Aorta (tissue), 5 donors: ENCODE results near the gene NOP14. TPM values are rescaled to one million over a fixed set of nuclear protein-coding genes. Genes with fewer than 3 reads are reported as not detected.

Experiments used
- ATAC-seq: fragments of 200-7000 bp; cut with Tn5 transposase; one replicate; pipeline ENCODE4 v1.9.1; 2022; ENCODE audit warnings: moderate library complexity; ENCODE audit not compliant: low FRiP score
- DNase-seq, 2 donors: peaks; one replicate each; pipeline ENCODE4 v3.0.0-alpha.2; 2020
- H3K27ac ChIP-seq, 2 donors: one replicate each; pipeline ENCODE4 v1.5.1; 2013; ENCODE audit warnings: low read length in 2 of 2, mild to moderate bottlenecking in 2 of 2, moderate library complexity in 2 of 2, control low read depth in 1 of 2, inconsistent platforms in 1 of 2, low read depth in 1 of 2
- H3K27me3 ChIP-seq, 2 donors: one replicate each; pipeline ENCODE4 v1.6.1; 2013; ENCODE audit warnings: control low read depth in 1 of 2, low read length in 1 of 2, mild to moderate bottlenecking in 1 of 2, moderate library complexity in 1 of 2; ENCODE audit not compliant: insufficient read depth in 2 of 2, control insufficient read depth in 1 of 2
- H3K36me3 ChIP-seq, 2 donors: one replicate each; pipeline ENCODE4 v1.6.1; 2013; ENCODE audit warnings: control low read depth in 1 of 2, low read length in 1 of 2, mild to moderate bottlenecking in 1 of 2; ENCODE audit not compliant: insufficient read depth in 2 of 2, control insufficient read depth in 1 of 2
- H3K4me1 ChIP-seq, 2 donors: one replicate each; pipeline ENCODE4 v1.6.1; 2013; ENCODE audit warnings: low read length in 2 of 2, control low read depth in 1 of 2, mild to moderate bottlenecking in 1 of 2, moderate library complexity in 1 of 2; ENCODE audit not compliant: insufficient read depth in 2 of 2, control insufficient read depth in 1 of 2
- H3K4me3 ChIP-seq, 2 donors: one replicate each; pipeline ENCODE4 v1.5.1; 2013; ENCODE audit warnings: low read length in 2 of 2, control low read depth in 1 of 2, mild to moderate bottlenecking in 1 of 2
- H3K9me3 ChIP-seq: one replicate; pipeline ENCODE4 v1.6.1; 2013; ENCODE audit warnings: mild to moderate bottlenecking, low read length; ENCODE audit not compliant: control insufficient read depth
- WGBS, 2 donors: extraction: QIAGEN DNeasy Blood & Tissue Kit; methylation state at CpG; one replicate each; pipeline ENCODE4 v1.1.7; 2013; 5-methylcytosine and 5-hydroxymethylcytosine counted together
- intact Hi-C, 2 donors: fragments of 100-400 bp; cut with DNase I; formaldehyde crosslinking; loops; one replicate each; pipeline versions ENCODE4 v1.14.2 to v1.15.0; 2022
- polyA plus RNA-seq, 2 donors: library from polyadenylated mRNA; stranded (reverse); fragments of 200-250 nt; gene quantifications; one replicate each; pipeline ENCODE4 v1.2.3, GENCODE V29; 2013
- total RNA-seq, 2 donors: library from RNA; stranded (reverse); fragmentation: NEBNext Ultra II Directional; extraction: Animal tissue kit (Norgen Biotek cat#: 25700); gene quantifications; one replicate each; pipeline ENCODE4 v1.2.1, GENCODE V29; 2021
- donor health status: healthy with polysubstance abuse.
- donor health status: Bipolar disorder and iron deficiency.
- donor health status: DM: no; HTN: no; CAD: no.
- donor health status: DM: no; HTN: no; CAD: no.
- donor health status: DM: yes; HTN: yes; CAD: no.

NOP14 gene
- total and polyA plus RNA-seq, 4 donors: 8.0 to 15.5 (median 11.8) TPM

DNA sequence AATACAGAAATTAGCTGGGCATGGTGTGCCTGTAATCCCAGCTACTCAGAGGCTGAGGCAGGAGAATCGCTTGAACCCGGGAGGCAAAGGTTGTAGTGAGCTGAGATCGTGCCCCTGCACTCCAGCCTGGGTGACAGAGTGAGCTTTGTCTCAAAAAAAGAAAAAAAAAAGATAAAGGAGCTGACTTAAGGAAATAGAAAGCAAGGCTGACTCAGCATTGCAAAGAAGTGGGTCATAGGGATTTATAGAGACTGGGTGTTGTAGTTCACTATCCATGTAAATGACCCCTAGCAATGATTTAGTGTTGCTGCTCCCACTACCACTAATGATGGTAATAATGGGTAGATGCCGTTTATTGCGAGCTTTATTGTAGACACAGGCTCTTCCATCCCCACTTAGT, 71.9 kb downstream of the NOP14 start:
- H3K4me1 ChIP-seq: no peaks in the 10 kb centered on the region
- H3K9me3 ChIP-seq: no peaks in the 10 kb centered on the region
- no peak for DNase-seq
- no peak overlapping the region for H3K27ac ChIP-seq
- H3K4me3 ChIP-seq: no peak overlapping the region
- intact Hi-C loops: no loop called here
- no peaks in the 10 kb centered on the region for H3K27me3 ChIP-seq
- WGBS, 2 donors: 61 to 65% methylated on average over 5 of the region's 5 CpGs
- no peak for ATAC-seq
- H3K36me3 ChIP-seq: peaks cover 0 to 6% of the 10 kb centered on the region in 2 donors

DNA sequence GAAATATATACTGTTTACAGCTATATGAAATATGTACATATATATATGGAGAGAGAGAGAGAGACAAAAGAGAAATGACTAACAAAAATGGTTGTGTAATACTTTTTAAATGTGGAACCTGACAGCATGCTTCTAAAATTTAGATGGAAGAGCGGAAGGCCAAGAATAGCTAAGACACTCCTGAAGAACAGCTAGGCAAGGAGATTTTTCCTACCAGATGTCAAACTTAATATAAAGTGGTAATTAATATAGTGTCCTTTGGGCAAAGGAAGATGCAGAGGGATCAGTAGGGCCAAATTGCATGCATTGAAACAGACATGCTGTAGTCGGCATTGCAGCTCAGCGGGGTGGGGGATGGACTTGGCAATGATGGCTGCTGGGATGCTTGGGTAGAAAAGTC, 74.3 kb downstream of the NOP14 start:
- DNase-seq (no peak), ATAC-seq (no peak)
- intact Hi-C loops: no loop called here
- Histone ChIP-seq H3K4me3 (no peak overlapping the region), H3K4me1 (no peaks in the 10 kb centered on the region), H3K27me3 (no peaks in the 10 kb centered on the region), H3K9me3 (no peaks in the 10 kb centered on the region), H3K27ac (no peak overlapping the region), H3K36me3 (peaks cover 6 to 10% of the 10 kb centered on the region in 2 donors)
- WGBS, 2 donors: 83 to 85% methylated on average over 3 of the region's 3 CpGs

Other genes starting within 250 kb of the NOP14 start
- gene TNIP2, start 207.1 kb downstream of the NOP14 start, total RNA-seq: 10 to 100 TPM; 37.4 to 39.4 TPM
- 10 to 100 TPM; 37.2 to 43.8 TPM for gene TNIP2, start 207.1 kb downstream of the NOP14 start, polyA plus RNA-seq
- 10 to 100 TPM; 47.8 to 75.4 TPM for gene SH3BP2, start 170.3 kb downstream of the NOP14 start, total RNA-seq
- 10 to 100 TPM in 1 of 2 donors, 1 to 10 TPM in 1; 6.2 to 13.8 TPM for gene SH3BP2, start 170.3 kb downstream of the NOP14 start, polyA plus RNA-seq
- gene ADD1, start 119.6 kb downstream of the NOP14 start, total RNA-seq: 100 to 1,000 TPM; 305 to 351 TPM
- gene ADD1, start 119.6 kb downstream of the NOP14 start, polyA plus RNA-seq: 100 to 1,000 TPM in 1 of 2 donors, 10 to 100 TPM in 1; 98.3 to 263 TPM
- 10 to 100 TPM in 1 of 2 donors, 1 to 10 TPM in 1; 3.6 to 10.3 TPM for gene GRK4, start 165 bp upstream of the NOP14 start, total RNA-seq
- 10 to 100 TPM in 1 of 2 donors, 1 to 10 TPM in 1; 4.1 to 10.8 TPM for gene GRK4, start 165 bp upstream of the NOP14 start, polyA plus RNA-seq
- gene HTT-AS, start 111.1 kb upstream of the NOP14 start, total RNA-seq: not detected
- gene HTT-AS, start 111.1 kb upstream of the NOP14 start, polyA plus RNA-seq: not detected
- 10 to 100 TPM; 64.4 to 82.7 TPM for gene HTT, start 111.3 kb upstream of the NOP14 start, total RNA-seq
- 10 to 100 TPM in 1 of 2 donors, 1 to 10 TPM in 1; 5.1 to 17.8 TPM for gene HTT, start 111.3 kb upstream of the NOP14 start, polyA plus RNA-seq